Stimulated activated CD4-positive, alpha-beta T cell treated with anti-CD3 and anti-CD28 coated beads, Interleukin-15, amount 100 ng/mL, for 24 hours (primary cell): ENCODE results near the gene SEMA5A.
"Not testable (repeated sequence)": the region's sequence is repeated elsewhere in the genome, so short reads cannot be mapped to it uniquely, and the experiment has no call there.

ENCODE experiments used
- DNase-seq: peaks from one replicate; pipeline ENCODE4 v3.0.0-alpha.2; 2020

The SEMA5A gene

DNA sequence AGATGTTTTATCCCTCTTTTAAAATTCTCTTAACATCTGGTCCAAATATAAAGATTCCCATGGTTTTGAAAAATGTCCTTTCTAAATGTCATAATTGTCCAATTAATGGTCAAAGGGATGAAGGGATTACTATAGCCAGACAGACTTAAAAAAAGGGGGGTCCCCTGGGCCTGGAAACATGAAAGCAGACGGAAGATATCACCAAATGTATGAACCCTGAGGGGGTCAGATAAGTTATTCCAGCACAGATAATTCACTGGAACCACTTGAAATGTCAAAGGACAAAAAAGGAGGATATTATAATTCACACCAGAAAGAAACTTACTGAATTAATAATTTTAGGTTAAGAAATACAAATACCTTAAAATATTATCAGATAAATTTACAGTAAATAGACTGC, 155.8 kb downstream of the SEMA5A start:
- no peak for DNase-seq

DNA sequence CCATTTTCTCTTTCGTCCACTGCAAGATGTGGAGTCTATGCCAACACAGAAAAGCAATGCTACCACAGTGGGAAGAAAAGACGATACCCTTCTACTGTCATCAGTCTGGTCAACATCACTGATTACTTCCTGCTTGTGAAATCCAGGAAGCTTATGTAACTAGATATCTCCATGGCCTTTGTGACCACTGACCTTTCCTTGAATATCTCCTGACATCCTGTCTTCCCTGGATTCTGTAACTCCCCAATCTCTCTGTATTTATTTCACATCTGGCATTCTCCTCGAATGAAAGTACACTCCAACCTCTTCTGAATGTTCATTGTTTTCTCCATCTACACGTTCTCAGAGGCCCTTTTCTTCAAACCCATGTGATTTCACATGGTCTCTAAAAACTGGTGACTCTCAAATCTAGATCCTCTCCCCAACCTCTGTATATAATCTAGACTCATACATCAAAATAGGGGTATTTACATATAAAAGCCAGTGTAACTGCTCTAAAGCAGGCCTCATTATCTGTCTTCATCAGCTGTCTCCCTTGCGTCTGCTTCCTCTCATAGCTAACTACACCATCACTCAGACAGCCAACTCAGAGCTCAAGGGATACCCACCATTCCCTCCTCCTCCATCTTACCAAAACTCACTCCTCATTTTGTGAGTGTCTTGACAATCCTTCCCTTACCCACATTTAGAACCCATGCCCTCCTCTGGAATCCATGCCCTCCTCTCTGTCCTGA, 156.8 kb downstream of the SEMA5A start:
- DNase-seq = no peak

DNA sequence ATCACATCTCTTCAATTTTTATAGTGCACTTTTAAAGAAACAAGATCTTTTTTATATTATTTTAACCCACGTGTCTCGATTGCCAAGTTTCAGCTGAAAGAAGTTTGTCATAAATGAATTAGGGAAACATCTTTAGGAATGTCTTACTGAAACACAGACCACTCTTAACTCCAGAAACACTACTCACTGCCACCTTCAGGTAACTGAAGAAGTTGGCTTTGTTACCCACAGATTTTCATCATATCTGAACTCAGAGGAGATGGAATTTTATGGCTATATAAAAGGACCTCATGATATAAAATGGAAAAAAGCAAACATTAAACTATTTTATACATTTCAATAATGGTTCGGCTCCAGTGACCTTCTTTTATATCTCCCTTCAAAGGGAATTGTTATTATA, 158.0 kb downstream of the SEMA5A start:
- no peak for DNase-seq

DNA sequence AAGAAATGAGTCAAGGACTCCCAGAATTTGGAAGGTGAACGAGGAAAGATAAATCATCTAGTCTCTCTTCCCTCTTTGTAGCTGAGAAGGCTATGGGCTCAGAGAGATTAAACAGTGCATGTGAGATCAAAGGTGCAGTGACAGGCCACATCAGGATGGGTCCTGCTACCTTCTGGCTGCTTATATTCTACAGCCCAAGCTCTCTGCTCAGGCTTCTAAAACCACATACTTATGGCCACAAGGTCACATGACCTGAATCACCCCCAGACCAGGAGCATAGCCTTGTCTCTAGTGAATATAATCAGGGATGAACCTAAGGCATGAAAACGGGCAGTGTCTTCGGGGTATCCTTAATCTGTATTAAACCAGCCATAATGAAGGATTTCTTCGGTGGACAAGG, 158.9 kb downstream of the SEMA5A start:
- DNase-seq = no peak

GRCh38 chr5:9382522-9382921, 163.4 kb downstream of the SEMA5A start:
- no peak for DNase-seq

DNA sequence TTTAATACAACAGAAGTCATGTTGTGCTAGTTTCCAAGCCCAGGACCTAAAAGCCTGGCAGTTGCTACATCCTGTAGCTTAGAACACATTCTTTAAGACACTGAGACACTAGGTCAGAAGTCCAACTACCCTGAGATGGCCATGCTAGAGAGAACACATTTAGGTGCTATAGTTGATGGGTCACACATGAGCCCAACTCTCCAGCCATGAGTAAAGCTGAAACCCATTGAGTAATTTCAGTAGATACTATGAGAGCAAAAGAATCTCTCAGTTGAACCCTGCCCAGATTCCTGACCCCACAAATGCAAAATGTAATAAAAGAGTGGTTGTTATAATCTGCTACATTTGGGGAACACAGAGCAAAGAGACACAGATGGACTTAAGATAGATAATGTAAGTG, 164.4 kb downstream of the SEMA5A start:
- DNase-seq = no peak

GRCh38 chr5:9380109-9380508, 165.8 kb downstream of the SEMA5A start:
- no peak for DNase-seq

DNA sequence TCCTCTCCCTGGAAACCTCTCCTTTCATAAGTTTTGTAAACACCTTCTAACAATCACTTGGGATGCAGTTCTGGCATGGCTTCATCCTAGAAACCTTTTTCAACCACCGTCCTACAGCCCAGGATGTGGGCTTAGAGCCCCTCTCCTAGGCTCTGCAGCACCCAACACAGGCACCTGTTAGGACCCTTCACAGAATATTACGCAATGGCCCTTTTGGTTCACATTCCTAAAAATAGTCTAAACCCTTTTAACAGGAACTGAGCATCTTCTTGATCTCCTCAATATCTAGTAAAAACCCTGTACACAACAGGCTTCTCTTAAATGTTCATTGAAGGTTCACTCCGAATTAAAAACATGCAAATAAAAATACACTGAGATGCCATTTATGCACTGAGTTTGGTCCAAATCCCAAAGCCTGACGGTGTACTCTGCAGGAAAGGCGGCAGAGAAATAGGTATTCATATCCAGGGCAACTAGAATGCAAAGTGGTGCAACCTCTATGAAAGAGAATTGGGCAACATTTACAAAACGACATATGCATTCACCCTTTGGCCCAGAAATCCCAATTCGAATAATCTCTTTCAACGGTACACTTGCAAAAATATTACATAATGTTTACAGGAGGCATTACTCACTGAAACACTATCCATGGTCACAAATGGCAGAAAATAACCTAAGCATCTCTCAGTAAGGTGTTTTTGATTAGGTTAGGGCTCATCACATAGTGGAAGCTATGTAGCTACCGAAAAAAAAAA, 169.3 kb downstream of the SEMA5A start:
- no peak for DNase-seq

- no peak for DNase-seq
These were observed 170.1 kb downstream of the SEMA5A start for GRCh38 chr5:9375756-9376155.

DNA sequence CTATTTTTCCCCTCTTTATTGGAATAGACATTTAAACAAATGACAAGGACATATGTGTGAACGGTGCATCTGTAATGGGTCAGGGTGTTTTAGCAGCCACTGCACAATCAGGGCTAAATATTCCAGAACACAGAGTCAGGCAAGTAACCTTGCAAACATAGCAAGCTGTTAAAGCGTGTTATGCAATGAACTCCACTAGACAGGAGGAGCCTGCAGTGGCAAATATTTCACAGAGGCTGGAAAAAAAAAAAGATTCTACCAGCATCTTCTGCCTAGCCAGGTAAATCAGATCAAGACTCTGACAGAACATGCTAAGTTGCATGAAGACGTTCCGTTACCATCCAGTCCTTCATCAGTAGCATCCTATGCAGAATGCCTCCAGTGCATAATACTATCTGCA, 171.8 kb downstream of the SEMA5A start:
- no peak for DNase-seq

- DNase-seq = no peak
These were observed 172.3 kb downstream of the SEMA5A start for GRCh38 chr5:9373571-9373970.

DNA sequence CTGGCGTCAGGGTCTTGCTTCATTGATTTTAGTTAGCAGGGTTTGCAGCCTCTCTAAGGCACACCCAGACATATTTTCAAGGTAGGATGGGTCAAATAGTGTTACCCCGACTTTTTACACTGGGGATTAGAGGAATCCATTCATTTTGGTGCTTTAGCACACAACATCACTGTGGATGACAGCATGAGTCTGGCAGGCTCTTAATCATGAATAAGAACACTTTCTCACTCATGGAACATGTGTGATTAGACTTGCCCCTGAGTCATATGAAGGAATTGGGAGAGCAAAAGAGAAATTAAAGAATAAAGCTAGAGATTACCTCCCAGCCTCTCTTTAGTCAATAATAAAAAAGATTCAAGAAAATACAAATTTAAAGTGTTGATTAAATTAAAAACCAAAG, 175.6 kb downstream of the SEMA5A start:
- no peak for DNase-seq

GRCh38 chr5:9365512-9365911, 180.4 kb downstream of the SEMA5A start:
- no peak for DNase-seq

DNA sequence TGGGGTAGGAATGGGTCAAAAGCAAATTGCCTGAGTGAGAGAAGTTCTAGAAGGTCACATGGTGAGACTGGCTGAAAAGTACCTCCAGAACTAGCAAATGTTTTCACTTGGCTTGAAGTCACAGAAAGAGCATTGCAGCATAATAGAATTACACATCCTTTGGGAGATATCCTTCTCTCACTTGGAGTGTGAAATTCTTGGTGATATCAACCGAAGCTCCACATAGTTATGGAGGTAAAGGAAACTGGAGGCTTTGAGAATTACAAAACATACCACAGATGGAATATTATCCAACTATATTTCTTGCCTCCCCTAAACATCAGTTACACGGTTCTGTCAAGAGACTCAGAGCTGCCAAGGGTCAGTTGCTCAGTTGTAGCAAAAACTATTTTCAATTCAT, 182.4 kb downstream of the SEMA5A start:
- DNase-seq = no peak

- no peak for DNase-seq
These were observed 182.8 kb downstream of the SEMA5A start for GRCh38 chr5:9363026-9363425.

DNA sequence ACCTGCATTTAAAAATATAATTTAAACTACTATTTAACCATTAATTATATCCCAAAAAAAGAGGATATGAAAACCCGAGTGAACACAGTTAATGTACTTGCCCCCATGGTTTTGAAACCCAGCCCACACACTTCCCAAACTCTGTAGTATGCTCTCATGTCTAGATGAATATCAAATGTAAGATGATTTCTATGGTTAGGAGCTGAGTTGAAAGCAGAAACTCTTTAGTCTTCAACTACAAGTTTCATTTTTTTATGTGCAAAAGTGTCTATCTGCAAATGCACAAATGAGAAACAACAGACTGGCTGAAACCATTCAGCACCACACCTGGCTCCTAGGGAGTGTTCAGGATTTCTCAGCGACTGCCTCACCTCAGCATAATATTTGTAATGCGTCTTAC, 183.3 kb downstream of the SEMA5A start:
- DNase-seq = no peak

DNA sequence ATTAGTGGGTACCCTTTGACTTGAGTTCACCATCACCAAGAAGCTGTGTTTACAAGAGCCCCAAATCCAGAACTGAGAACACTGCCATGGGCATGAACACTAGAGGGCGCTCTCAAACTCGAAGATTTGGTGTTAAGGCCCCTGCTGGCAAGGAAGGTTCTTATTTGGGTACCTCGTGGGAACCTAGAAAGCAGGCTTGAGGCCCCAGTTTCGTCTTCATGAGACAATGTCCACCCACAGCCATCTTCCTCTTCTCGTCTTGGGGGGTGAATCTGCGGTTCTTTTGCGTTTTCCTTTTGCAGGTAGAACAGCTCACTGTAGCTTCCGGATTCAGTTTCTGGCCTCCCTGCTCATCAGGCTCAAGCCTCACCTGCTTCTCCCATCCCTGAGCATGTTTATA, 184.0 kb downstream of the SEMA5A start:
- peak; percentile 31 for DNase-seq

- DNase-seq = no peak
These were observed 186.8 kb downstream of the SEMA5A start for GRCh38 chr5:9358961-9359685.

DNA sequence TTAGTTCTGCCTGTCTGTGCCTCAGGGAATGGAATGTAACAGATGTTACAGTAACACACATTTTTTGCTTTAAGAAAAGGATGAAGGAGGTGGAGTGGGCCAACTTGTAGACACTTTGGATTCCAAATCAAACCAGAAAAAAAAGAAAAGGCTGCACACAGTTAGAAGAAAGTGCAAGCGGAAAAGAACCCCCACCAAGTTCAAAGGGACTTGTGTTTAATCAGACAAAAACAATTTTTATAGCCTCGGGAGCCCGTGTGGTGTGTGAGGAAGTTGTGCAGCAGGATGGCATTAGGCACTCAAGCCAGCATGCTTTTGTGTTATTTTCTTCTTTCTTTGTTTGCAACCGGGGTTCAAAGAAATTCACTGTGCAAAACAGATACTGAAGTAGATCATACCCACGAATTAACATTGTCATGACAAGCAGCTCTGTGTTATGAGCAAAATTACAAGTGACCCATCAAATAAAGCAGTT, 189.5 kb downstream of the SEMA5A start:
- no peak for DNase-seq

GRCh38 chr5:9354336-9355081, 191.4 kb downstream of the SEMA5A start:
- DNase-seq = no peak

GRCh38 chr5:9353048-9353447, 192.8 kb downstream of the SEMA5A start:
- DNase-seq = not testable (repeated sequence)

DNA sequence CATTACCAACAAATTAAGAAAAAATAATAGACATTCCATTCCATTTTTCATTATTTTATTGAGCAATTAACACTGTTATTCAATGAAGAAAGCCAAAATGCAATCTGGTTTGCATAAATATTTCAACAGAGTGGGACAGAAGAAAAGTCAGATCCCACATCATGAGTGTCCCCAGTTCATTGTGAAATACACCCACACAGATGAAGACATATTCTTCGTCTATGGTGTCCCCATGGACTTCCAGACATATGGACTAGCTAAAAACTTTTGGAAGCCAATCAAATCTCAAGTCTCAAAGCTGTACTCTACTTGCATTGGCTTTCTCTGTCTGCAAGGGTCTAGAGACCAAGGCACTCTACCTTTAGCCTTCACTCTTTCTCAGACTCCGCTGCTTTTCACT, 194.3 kb downstream of the SEMA5A start:
- no peak for DNase-seq

DNA sequence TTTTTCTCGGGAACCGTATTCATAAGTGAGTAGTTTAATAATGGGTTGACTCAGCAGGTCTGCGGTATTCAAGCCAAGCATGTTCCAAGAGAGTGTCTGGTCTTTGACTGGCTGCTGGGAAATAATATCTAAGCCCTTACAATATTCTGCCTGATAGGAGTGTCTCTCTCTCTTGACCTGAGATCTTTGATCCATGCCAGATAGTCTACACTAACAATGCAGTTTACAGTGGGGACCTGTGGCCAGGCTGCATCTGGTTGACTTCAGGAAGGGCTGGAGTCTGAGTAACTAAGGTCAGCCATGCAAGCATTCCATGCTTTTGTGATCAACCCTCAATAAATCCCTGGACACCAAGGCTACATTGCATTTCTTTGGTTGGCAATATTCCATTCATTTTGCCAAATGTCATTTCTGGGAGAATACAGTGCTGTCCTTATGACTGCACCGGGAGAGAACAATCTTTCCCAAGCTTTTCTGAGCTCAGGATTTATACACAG, 195.5 kb downstream of the SEMA5A start:
- no peak for DNase-seq
